OCI-LY7 (cell line): ENCODE results near the gene PRKCA. TPM values are rescaled to one million over a fixed set of nuclear protein-coding genes. Genes with fewer than 3 reads are reported as not detected.

ENCODE experiments used
- BruUV-seq: library from RNA; stranded (reverse); fragments of 400-500 nt; replicated peaks from 2 replicates; lab custom pipeline; 2021; lab: Mats Ljungman, UMichigan
- CTCF ChIA-PET: fragments of 300-600 bp; sonication (Branson Sonifier 250); formaldehyde crosslinking; loops from one replicate; lab custom pipeline; 2022; ENCODE audit warnings: antibody characterized with exemption; ENCODE audit not compliant: unreplicated experiment; lab: Charles Lee
- POLR2A ChIA-PET: fragments of 300-600 bp; sonication (Branson Sonifier 250); formaldehyde crosslinking; loops from one replicate; lab custom pipeline; 2022; ENCODE audit warnings: antibody characterized with exemption; lab: Charles Lee
- DNase-seq: peaks from one replicate; pipeline ENCODE4 v3.0.0-alpha.2; 2015; ENCODE audit warnings: low spot score
- H2AFZ ChIP-seq: fragments of 200-600 bp; sonication (generic), shearing (Covaris generic); 2 replicates; pipeline ENCODE4 v1.6.1; 2014; ENCODE audit warnings: mild to moderate bottlenecking, antibody characterized with exemption, low read length, moderate library complexity
- H3K27ac ChIP-seq: fragments of 200-600 bp; sonication (generic); 2 replicates; pipeline ENCODE4 v1.5.1; 2014; ENCODE audit warnings: mixed run types, low read depth, mild to moderate bottlenecking, moderate library complexity, low read length, inconsistent platforms; ENCODE audit not compliant: poor library complexity, severe bottlenecking
- H3K36me3 ChIP-seq: fragments of 200-600 bp; sonication (generic); 2 replicates; pipeline ENCODE4 v1.6.1; 2014; ENCODE audit warnings: mild to moderate bottlenecking, antibody characterized with exemption, low read length, moderate library complexity, mixed read lengths; ENCODE audit not compliant: insufficient read depth
- H3K4me1 ChIP-seq: fragments of 200-600 bp; sonication (generic); 2 replicates; pipeline ENCODE4 v1.5.1; 2014; ENCODE audit warnings: mild to moderate bottlenecking, low read length; ENCODE audit not compliant: insufficient read depth, poor library complexity, severe bottlenecking
- H3K4me2 ChIP-seq: fragments of 200-600 bp; sonication (generic); 2 replicates; pipeline ENCODE4 v1.6.1; 2014; ENCODE audit warnings: mild to moderate bottlenecking, low read length
- H3K4me3 ChIP-seq: fragments of 200-600 bp; sonication (generic); 2 replicates; pipeline ENCODE4 v1.5.1; 2014; ENCODE audit warnings: mild to moderate bottlenecking, low read depth, low read length; ENCODE audit not compliant: poor library complexity, severe bottlenecking
- H3K79me2 ChIP-seq: fragments of 200-600 bp; sonication (generic); 2 replicates; pipeline ENCODE4 v1.6.1; 2016; ENCODE audit warnings: low read depth, mild to moderate bottlenecking, low read length, moderate library complexity, mixed read lengths; ENCODE audit not compliant: insufficient read depth
- H3K9me2 ChIP-seq: fragments of 200-600 bp; sonication (generic); 2 replicates; pipeline ENCODE4 v1.6.1; 2016; ENCODE audit warnings: mild to moderate bottlenecking, low read length, mixed read lengths; ENCODE audit not compliant: insufficient read depth
- H3K9me3 ChIP-seq: fragments of 200-600 bp; sonication (generic); 2 replicates; pipeline ENCODE4 v1.6.1; 2014; ENCODE audit warnings: mild to moderate bottlenecking, mixed run types, low read length, mixed read lengths
- H4K20me1 ChIP-seq: fragments of 200-600 bp; sonication (generic); 2 replicates; pipeline ENCODE4 v1.6.1; 2014; ENCODE audit warnings: mild to moderate bottlenecking, antibody characterized with exemption, low read length, moderate library complexity, mixed read lengths; ENCODE audit not compliant: insufficient read depth
- CTCF ChIP-seq: fragments of 200-600 bp; sonication (generic); conservative IDR thresholded peaks from 2 replicates; pipeline ENCODE4 v1.5.1; 2014; ENCODE audit warnings: mild to moderate bottlenecking, antibody characterized with exemption, low read length, moderate library complexity, mixed read lengths
- EZH2phosphoT487 ChIP-seq: fragments of 200-600 bp; sonication (generic); IDR thresholded peaks from 2 replicates; pipeline ENCODE4 v1.6.1; 2018; ENCODE audit warnings: low read depth, borderline replicate concordance, mild to moderate bottlenecking, mixed run types, antibody characterized with exemption, low read length, moderate library complexity, mixed read lengths
- intact Hi-C: fragments of 100-400 bp; cut with micrococcal nuclease; formaldehyde crosslinking; loops from one replicate; pipeline ENCODE4 v1.10.0; 2022; ENCODE audit not compliant: unreplicated experiment
- total RNA-seq, 2 experiments: library from RNA; depleted of rRNA in 1 of 2; stranded (reverse); fragments of >200 nt in 1 of 2; shearing (Covaris generic) in 1 of 2; gene quantifications; 2 replicates each; pipeline ENCODE4 v1.2.3, GENCODE V29; 2014 to 2022

Gene PRKCA
- total RNA-seq, 2 experiments from 2014 or later = 6.6 to 32.1 TPM

- POLR2A ChIA-PET = interaction anchor here (2.8 kb wide), 1 partner anchor 10 kb away, joined by 15 read pairs; no protein-coding TSS in a partner anchor
These were observed 392.7 kb downstream of the PRKCA start for GRCh38 chr17:66695098-66695497.

GRCh38 chr17:66698270-66698669, 395.9 kb downstream of the PRKCA start:
- CTCF ChIA-PET = no interaction called here
- POLR2A ChIA-PET = interaction anchor here (0.9 to 1.2 kb wide), 3 partner anchors 12 to 20 kb away, joined by 3 read pairs; no protein-coding TSS in a partner anchor
- no TSS peak for BruUV-seq
- Histone ChIP-seq H3K9me2 (no peaks in the 10 kb centered on the region), H3K79me2 (no peaks in the 10 kb centered on the region), H3K9me3 (no peaks in the 10 kb centered on the region), H3K4me1 (no peaks in the 10 kb centered on the region), H3K36me3 (no peaks in the 10 kb centered on the region), H3K4me3 (no peak overlapping the region), H3K27ac (no peak overlapping the region), H2AFZ (no peak overlapping the region), H4K20me1 (no peaks in the 10 kb centered on the region), H3K4me2 (no peak overlapping the region)
- DNase-seq = no peak
- intact Hi-C loops = no loop called here
- TF ChIP-seq CTCF (no peak), EZH2phosphoT487 (no peak)

More at GRCh38 chr17:66695098-66695497, 392.7 kb downstream of the PRKCA start:
- H3K36me3 ChIP-seq = no peaks in the 10 kb centered on the region
- TF ChIP-seq EZH2phosphoT487 = no peak
- TF ChIP-seq CTCF = no peak
- H3K27ac ChIP-seq = no peak overlapping the region
- H3K9me3 ChIP-seq = no peaks in the 10 kb centered on the region
- peaks cover 22% of the 10 kb centered on the region for H3K4me1 ChIP-seq
- BruUV-seq = no TSS peak
- no peak overlapping the region for H2AFZ ChIP-seq
- CTCF ChIA-PET = no interaction called here
- H3K4me3 ChIP-seq = no peak overlapping the region
- H3K4me2 ChIP-seq = no peak overlapping the region
- H3K9me2 ChIP-seq = no peaks in the 10 kb centered on the region
- intact Hi-C loops = no loop called here
- no peaks in the 10 kb centered on the region for H4K20me1 ChIP-seq
- H3K79me2 ChIP-seq = no peaks in the 10 kb centered on the region
- no peak for DNase-seq

GRCh38 chr17:66701462-66701861, 399.0 kb downstream of the PRKCA start:
- POLR2A ChIA-PET = no interaction called here

More at GRCh38 chr17:66701462-66701861, 399.0 kb downstream of the PRKCA start:
- Histone ChIP-seq H3K4me2 (no peak overlapping the region), H3K27ac (no peak overlapping the region), H3K4me1 (peaks cover 26% of the 10 kb centered on the region), H3K36me3 (no peaks in the 10 kb centered on the region), H4K20me1 (no peaks in the 10 kb centered on the region), H3K9me2 (no peaks in the 10 kb centered on the region), H3K4me3 (no peak overlapping the region), H3K79me2 (no peaks in the 10 kb centered on the region), H2AFZ (no peak overlapping the region), H3K9me3 (no peaks in the 10 kb centered on the region)
- CTCF ChIA-PET = no interaction called here
- no TSS peak for BruUV-seq
- TF ChIP-seq CTCF (no peak), EZH2phosphoT487 (no peak)
- DNase-seq = no peak
- intact Hi-C loops = loop anchor here (10.0 kb wide), 1 partner anchor 257 kb away; no protein-coding TSS in a partner anchor
